Measurements from ENCODE around the gene NYAP2.

DNA sequence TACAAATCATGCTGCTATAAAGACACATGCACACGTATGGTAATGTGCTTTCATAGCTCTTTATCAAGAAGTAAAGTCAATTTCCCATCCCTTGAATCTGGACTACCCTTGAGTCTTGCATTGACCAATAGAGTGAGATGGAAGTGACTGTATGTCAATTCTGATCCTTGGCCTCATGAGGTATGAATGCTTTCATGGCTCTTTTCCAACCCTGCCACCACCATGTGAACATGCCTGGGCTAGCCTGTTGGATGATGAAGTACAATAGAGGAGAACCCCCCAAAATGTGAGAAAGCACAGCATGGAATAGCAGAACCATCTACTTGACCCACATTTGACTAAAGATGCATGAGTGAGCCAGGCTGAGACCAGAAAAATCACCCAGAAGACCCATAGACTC is 237.0 kb downstream of the NYAP2 start:
- TF ChIP-seq, protein P1, sequence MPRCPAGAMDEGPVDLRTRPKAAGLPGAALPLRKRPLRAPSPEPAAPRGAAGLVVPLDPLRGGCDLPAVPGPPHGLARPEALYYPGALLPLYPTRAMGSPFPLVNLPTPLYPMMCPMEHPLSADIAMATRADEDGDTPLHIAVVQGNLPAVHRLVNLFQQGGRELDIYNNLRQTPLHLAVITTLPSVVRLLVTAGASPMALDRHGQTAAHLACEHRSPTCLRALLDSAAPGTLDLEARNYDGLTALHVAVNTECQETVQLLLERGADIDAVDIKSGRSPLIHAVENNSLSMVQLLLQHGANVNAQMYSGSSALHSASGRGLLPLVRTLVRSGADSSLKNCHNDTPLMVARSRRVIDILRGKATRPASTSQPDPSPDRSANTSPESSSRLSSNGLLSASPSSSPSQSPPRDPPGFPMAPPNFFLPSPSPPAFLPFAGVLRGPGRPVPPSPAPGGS (IDR thresholded peaks at IDR 0.05; ENCODE audit: borderline replicate concordance, insufficient read depth, low read depth, low read length, poor library complexity, severe bottlenecking) = no peak
- TF ChIP-seq, protein P2, sequence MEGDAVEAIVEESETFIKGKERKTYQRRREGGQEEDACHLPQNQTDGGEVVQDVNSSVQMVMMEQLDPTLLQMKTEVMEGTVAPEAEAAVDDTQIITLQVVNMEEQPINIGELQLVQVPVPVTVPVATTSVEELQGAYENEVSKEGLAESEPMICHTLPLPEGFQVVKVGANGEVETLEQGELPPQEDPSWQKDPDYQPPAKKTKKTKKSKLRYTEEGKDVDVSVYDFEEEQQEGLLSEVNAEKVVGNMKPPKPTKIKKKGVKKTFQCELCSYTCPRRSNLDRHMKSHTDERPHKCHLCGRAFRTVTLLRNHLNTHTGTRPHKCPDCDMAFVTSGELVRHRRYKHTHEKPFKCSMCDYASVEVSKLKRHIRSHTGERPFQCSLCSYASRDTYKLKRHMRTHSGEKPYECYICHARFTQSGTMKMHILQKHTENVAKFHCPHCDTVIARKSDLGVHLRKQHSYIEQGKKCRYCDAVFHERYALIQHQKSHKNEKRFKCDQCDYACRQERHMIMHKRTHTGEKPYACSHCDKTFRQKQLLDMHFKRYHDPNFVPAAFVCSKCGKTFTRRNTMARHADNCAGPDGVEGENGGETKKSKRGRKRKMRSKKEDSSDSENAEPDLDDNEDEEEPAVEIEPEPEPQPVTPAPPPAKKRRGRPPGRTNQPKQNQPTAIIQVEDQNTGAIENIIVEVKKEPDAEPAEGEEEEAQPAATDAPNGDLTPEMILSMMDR (IDR thresholded peaks at IDR 0.05 in 2 of 3, conservative IDR thresholded peaks at IDR 0.05 in 1 of 3; ENCODE audit: control insufficient read depth in 2 of 3, extremely low read depth in 1 of 3, insufficient read depth in 1 of 3, low read depth in 3 of 3, low read length in 3 of 3) = no peak
- TF ChIP-seq YBX1 (IDR thresholded peaks at IDR 0.05) = no peak
- TF ChIP-seq TBL1XR1 (IDR thresholded peaks at IDR 0.05; ENCODE audit: low read depth, low read length) = no peak
- no peak for TF ChIP-seq TAF1 (IDR thresholded peaks at IDR 0.05; ENCODE audit: borderline replicate concordance, low read depth, low read length)
- TF ChIP-seq FOS (IDR thresholded peaks at IDR 0.05; ENCODE audit: borderline replicate concordance, extremely low read depth, insufficient read length) = no peak
- TF ChIP-seq, protein P3, sequence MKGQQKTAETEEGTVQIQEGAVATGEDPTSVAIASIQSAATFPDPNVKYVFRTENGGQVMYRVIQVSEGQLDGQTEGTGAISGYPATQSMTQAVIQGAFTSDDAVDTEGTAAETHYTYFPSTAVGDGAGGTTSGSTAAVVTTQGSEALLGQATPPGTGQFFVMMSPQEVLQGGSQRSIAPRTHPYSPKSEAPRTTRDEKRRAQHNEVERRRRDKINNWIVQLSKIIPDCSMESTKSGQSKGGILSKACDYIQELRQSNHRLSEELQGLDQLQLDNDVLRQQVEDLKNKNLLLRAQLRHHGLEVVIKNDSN (IDR thresholded peaks at IDR 0.05; ENCODE audit: borderline replicate concordance, extremely low read length, insufficient read depth, low read depth, low read length) = no peak

Data from GM12878 (cell line).